DND-41 (cell line): Measurements from ENCODE around the gene ZNG1F.
"Not testable (repeated sequence)": the region's sequence is repeated elsewhere in the genome, so short reads cannot be mapped to it uniquely, and the experiment has no call there.

Experiments
- ATAC-seq: fragments of 200-7000 bp; cut with Tn5 transposase; 3 replicates; pipeline ENCODE4 v1.9.1; 2021; ENCODE audit warnings: low read depth; ENCODE audit not compliant: insufficient read depth
- DNase-seq: peaks from one replicate; pipeline ENCODE4 v3.0.0-alpha.2; 2020
- H2AFZ ChIP-seq: 2 replicates; pipeline ENCODE4 v1.6.0; 2012; ENCODE audit warnings: low read depth, low read length
- H3K27ac ChIP-seq: 2 replicates; pipeline ENCODE4 v1.5.1; 2012; ENCODE audit warnings: low read length, inconsistent platforms
- H3K27me3 ChIP-seq: fragments of 200-600 bp; sonication (generic); 2 replicates; pipeline ENCODE4 v1.6.0; 2012; ENCODE audit warnings: low read length, mild to moderate bottlenecking, inconsistent platforms; ENCODE audit not compliant: insufficient read depth, poor library complexity
- H3K36me3 ChIP-seq: 2 replicates; pipeline ENCODE4 v1.5.1; 2012; ENCODE audit warnings: low read length, inconsistent platforms; ENCODE audit not compliant: insufficient read depth
- H3K4me1 ChIP-seq: 2 replicates; pipeline ENCODE4 v1.5.1; 2012; ENCODE audit warnings: mild to moderate bottlenecking, low read length; ENCODE audit not compliant: insufficient read depth
- H3K4me2 ChIP-seq: 2 replicates; pipeline ENCODE4 v1.6.0; 2012; ENCODE audit warnings: mild to moderate bottlenecking, moderate library complexity, low read length, inconsistent platforms; ENCODE audit not compliant: insufficient read depth
- H3K4me3 ChIP-seq, 2 experiments: fragments of 200-600 bp in 1 of 2; shearing (Covaris generic) in 1 of 2; 2 replicates each; pipeline ENCODE4 v1.5.1; 2012 to 2016; ENCODE audit warnings: inconsistent platforms in 2 of 2, low read length in 2 of 2, mild to moderate bottlenecking in 2 of 2, low read depth in 1 of 2, moderate library complexity in 1 of 2
- H3K79me2 ChIP-seq: 2 replicates; pipeline ENCODE4 v1.6.0; 2012; ENCODE audit warnings: low read length, inconsistent platforms; ENCODE audit not compliant: insufficient read depth
- H3K9ac ChIP-seq: 2 replicates; pipeline ENCODE4 v1.6.0; 2012; ENCODE audit warnings: low read depth, mild to moderate bottlenecking, inconsistent platforms, low read length, moderate library complexity
- H3K9me3 ChIP-seq: 2 replicates; pipeline ENCODE4 v1.5.1; 2012; ENCODE audit warnings: low read length, moderate library complexity, mild to moderate bottlenecking, inconsistent platforms; ENCODE audit not compliant: insufficient read depth, severe bottlenecking
- H4K20me1 ChIP-seq: 2 replicates; pipeline ENCODE4 v1.6.0; 2012; ENCODE audit warnings: low read length; ENCODE audit not compliant: insufficient read depth

Gene ZNG1F

GRCh38 chr9:41126746-41127446 lies 62.2 kb downstream of the ZNG1F start:
- not testable (repeated sequence) for H3K79me2 ChIP-seq, H3K9ac ChIP-seq, H4K20me1 ChIP-seq, H3K9me3 ChIP-seq, H3K4me1 ChIP-seq, H3K27me3 ChIP-seq, H3K36me3 ChIP-seq, H3K4me2 ChIP-seq, H2AFZ ChIP-seq, ATAC-seq, H3K4me3 ChIP-seq, H3K27ac ChIP-seq, DNase-seq

GRCh38 chr9:41125936-41126335 lies 63.2 kb downstream of the ZNG1F start:
- H3K4me3 ChIP-seq, H3K79me2 ChIP-seq, H4K20me1 ChIP-seq, H3K36me3 ChIP-seq, ATAC-seq, H3K4me1 ChIP-seq, H3K27me3 ChIP-seq, H3K4me2 ChIP-seq, DNase-seq, H3K9me3 ChIP-seq, H2AFZ ChIP-seq, H3K27ac ChIP-seq, H3K9ac ChIP-seq: not testable (repeated sequence)

GRCh38 chr9:41125109-41125658 lies 63.9 kb downstream of the ZNG1F start:
- H3K4me3 ChIP-seq, H3K27me3 ChIP-seq, H3K27ac ChIP-seq, DNase-seq, ATAC-seq, H3K4me1 ChIP-seq, H3K4me2 ChIP-seq, H3K36me3 ChIP-seq, H3K9me3 ChIP-seq, H3K79me2 ChIP-seq, H3K9ac ChIP-seq, H2AFZ ChIP-seq, H4K20me1 ChIP-seq: not testable (repeated sequence)

- not testable (repeated sequence) for H3K4me2 ChIP-seq, ATAC-seq
Observed at GRCh38 chr9:41124250-41125108, 64.6 kb downstream of the ZNG1F start.

GRCh38 chr9:41123812-41124211 lies 65.3 kb downstream of the ZNG1F start:
- not testable (repeated sequence) for ATAC-seq

More at GRCh38 chr9:41124250-41125108, 64.6 kb downstream of the ZNG1F start:
- not testable (repeated sequence) for H2AFZ ChIP-seq, H3K27ac ChIP-seq, H4K20me1 ChIP-seq, H3K79me2 ChIP-seq, H3K36me3 ChIP-seq, H3K4me1 ChIP-seq, H3K4me3 ChIP-seq, DNase-seq, H3K9me3 ChIP-seq, H3K27me3 ChIP-seq, H3K9ac ChIP-seq

GRCh38 chr9:41123396-41123795 lies 65.7 kb downstream of the ZNG1F start:
- H3K36me3 ChIP-seq, H3K4me2 ChIP-seq, H4K20me1 ChIP-seq, H3K4me3 ChIP-seq, H3K9me3 ChIP-seq, H3K27me3 ChIP-seq, H3K9ac ChIP-seq, DNase-seq, H2AFZ ChIP-seq, H3K27ac ChIP-seq, H3K4me1 ChIP-seq, ATAC-seq, H3K79me2 ChIP-seq: not testable (repeated sequence)

More at GRCh38 chr9:41123812-41124211, 65.3 kb downstream of the ZNG1F start:
- DNase-seq, H3K36me3 ChIP-seq, H4K20me1 ChIP-seq, H3K4me1 ChIP-seq, H3K27me3 ChIP-seq, H3K27ac ChIP-seq, H3K4me3 ChIP-seq, H3K9me3 ChIP-seq, H3K79me2 ChIP-seq, H3K4me2 ChIP-seq, H3K9ac ChIP-seq, H2AFZ ChIP-seq: not testable (repeated sequence)

- not testable (repeated sequence) for H3K36me3 ChIP-seq, H4K20me1 ChIP-seq, H3K27ac ChIP-seq, H3K27me3 ChIP-seq, H3K9me3 ChIP-seq, H3K4me3 ChIP-seq, ATAC-seq, H2AFZ ChIP-seq, H3K79me2 ChIP-seq, H3K4me1 ChIP-seq, DNase-seq, H3K9ac ChIP-seq, H3K4me2 ChIP-seq
Observed at GRCh38 chr9:41120696-41121095, 68.4 kb downstream of the ZNG1F start.

- not testable (repeated sequence) for H3K4me1 ChIP-seq, H3K36me3 ChIP-seq, H3K4me3 ChIP-seq, H3K27ac ChIP-seq, H3K27me3 ChIP-seq, H3K9ac ChIP-seq, ATAC-seq, H3K9me3 ChIP-seq, H3K79me2 ChIP-seq, H2AFZ ChIP-seq, H4K20me1 ChIP-seq, DNase-seq, H3K4me2 ChIP-seq
Observed at GRCh38 chr9:41119719-41120118, 69.4 kb downstream of the ZNG1F start.
